Loucy (cell line): ENCODE measurements around the gene OR8G5.

Experiments
- EZH2phosphoT487 ChIP-seq: fragments of 200-600 bp; IDR thresholded peaks from 2 replicates; pipeline ENCODE4 v1.6.1; 2018; ENCODE audit warnings: antibody characterized with exemption, mild to moderate bottlenecking, moderate library complexity, borderline replicate concordance
- TF ChIP-seq, protein P1 (sequence below): fragments of 200-600 bp; sonication (generic); conservative IDR thresholded peaks from 2 replicates; pipeline ENCODE4 v1.5.1; 2014; ENCODE audit warnings: mild to moderate bottlenecking, antibody characterized with exemption, low read length

DNA sequence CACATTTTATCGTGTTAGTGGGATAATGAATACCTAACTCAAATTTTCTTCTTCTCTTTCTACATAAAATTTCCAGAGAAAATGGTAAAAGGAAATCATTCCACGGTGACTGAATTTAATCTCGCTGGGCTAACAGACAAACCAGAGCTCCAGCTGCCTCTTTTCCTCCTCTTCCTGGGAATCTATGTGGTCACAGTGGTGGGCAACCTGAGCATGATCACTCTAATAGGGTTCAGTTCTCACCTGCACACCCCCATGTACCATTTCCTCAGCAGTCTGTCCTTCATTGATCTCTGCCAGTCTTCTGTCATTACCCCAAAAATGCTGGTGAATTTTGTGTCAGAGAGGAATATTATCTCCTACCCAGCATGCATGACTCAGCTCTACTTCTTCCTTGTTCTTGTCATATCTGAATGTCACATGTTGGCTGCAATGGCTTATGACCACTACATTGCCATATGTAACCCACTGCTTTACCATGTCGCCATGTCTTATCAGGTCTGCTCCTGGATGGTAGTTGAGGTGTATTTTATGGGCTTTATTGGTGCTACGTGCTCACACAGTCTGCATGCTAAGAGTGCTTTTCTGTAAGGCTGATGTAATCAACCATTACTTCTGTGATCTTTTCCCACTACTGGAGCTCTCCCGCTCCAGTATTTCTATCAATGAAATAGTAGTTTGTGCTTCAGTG lies 48.9 kb upstream of the OR8G5 start:
- TF ChIP-seq, protein P1, sequence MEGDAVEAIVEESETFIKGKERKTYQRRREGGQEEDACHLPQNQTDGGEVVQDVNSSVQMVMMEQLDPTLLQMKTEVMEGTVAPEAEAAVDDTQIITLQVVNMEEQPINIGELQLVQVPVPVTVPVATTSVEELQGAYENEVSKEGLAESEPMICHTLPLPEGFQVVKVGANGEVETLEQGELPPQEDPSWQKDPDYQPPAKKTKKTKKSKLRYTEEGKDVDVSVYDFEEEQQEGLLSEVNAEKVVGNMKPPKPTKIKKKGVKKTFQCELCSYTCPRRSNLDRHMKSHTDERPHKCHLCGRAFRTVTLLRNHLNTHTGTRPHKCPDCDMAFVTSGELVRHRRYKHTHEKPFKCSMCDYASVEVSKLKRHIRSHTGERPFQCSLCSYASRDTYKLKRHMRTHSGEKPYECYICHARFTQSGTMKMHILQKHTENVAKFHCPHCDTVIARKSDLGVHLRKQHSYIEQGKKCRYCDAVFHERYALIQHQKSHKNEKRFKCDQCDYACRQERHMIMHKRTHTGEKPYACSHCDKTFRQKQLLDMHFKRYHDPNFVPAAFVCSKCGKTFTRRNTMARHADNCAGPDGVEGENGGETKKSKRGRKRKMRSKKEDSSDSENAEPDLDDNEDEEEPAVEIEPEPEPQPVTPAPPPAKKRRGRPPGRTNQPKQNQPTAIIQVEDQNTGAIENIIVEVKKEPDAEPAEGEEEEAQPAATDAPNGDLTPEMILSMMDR = no peak
- TF ChIP-seq EZH2phosphoT487 = no peak
